GM21825 (cell line): ENCODE measurements around the gene CREB3L2.
"Not testable (repeated sequence)": the region's sequence is repeated elsewhere in the genome, so short reads cannot be mapped to it uniquely, and the experiment has no call there.

ENCODE experiments used
- ATAC-seq: cut with Tn5 transposase; IDR thresholded peaks from one replicate; pipeline ENCODE4 v1.9.1; 2021; ENCODE audit warnings: mild to moderate bottlenecking, moderate library complexity; ENCODE audit not compliant: unreplicated experiment

CREB3L2 gene

GRCh38 chr7:137846827-137847567, 154.9 kb downstream of the CREB3L2 start, which contains the start of gene DGKI:
Gene DGKI (minus strand): TSS chr7:137846974.
- peak; percentile 44 for ATAC-seq

- ATAC-seq: peak; percentile 32
These were observed 155.4 kb downstream of the CREB3L2 start for GRCh38 chr7:137846549-137846826.

- no peak for ATAC-seq
These were observed 157.0 kb downstream of the CREB3L2 start for GRCh38 chr7:137844677-137845425.

GRCh38 chr7:137839903-137840779, 161.7 kb downstream of the CREB3L2 start:
- ATAC-seq: no peak

GRCh38 chr7:137838706-137839315, 163.1 kb downstream of the CREB3L2 start:
- ATAC-seq: no peak

GRCh38 chr7:137836541-137836940, 165.3 kb downstream of the CREB3L2 start:
- ATAC-seq: no peak

GRCh38 chr7:137836113-137836509, 165.8 kb downstream of the CREB3L2 start:
- no peak for ATAC-seq

- ATAC-seq: no peak
These were observed 166.3 kb downstream of the CREB3L2 start for GRCh38 chr7:137835486-137836112.

- ATAC-seq: no peak
These were observed 167.3 kb downstream of the CREB3L2 start for GRCh38 chr7:137834552-137834951.

GRCh38 chr7:137832990-137833389, 168.9 kb downstream of the CREB3L2 start:
- not testable (repeated sequence) for ATAC-seq

GRCh38 chr7:137832382-137832781, 169.5 kb downstream of the CREB3L2 start:
- ATAC-seq: no peak

- ATAC-seq: not testable (repeated sequence)
These were observed 170.3 kb downstream of the CREB3L2 start for GRCh38 chr7:137831555-137831954.

- ATAC-seq: no peak
These were observed 172.4 kb downstream of the CREB3L2 start for GRCh38 chr7:137829337-137829992.

- no peak for ATAC-seq
These were observed 173.4 kb downstream of the CREB3L2 start for GRCh38 chr7:137828456-137828855.

GRCh38 chr7:137825489-137825888, 176.4 kb downstream of the CREB3L2 start:
- ATAC-seq: no peak
